Prostate gland (tissue), 2 donors: ENCODE measurements around the gene PRKCSH.

Experiments
- CTCF ChIP-seq, 4 experiments: fragments of 200-600 bp in 2 of 4; fragments of 450-650 bp in 2 of 4; sonication (generic) in 2 of 4; IDR thresholded peaks; 1 replicate in 3 of 4; 2 replicates in 1 of 4; pipeline ENCODE4 v1.5.1; 2016 to 2019; ENCODE audit warnings: antibody characterized with exemption in 4 of 4, mild to moderate bottlenecking in 2 of 4, moderate library complexity in 2 of 4
- POLR2A ChIP-seq: fragments of 450-650 bp; IDR thresholded peaks from one replicate; pipeline ENCODE4 v1.6.1; 2016; ENCODE audit warnings: antibody characterized with exemption, mild to moderate bottlenecking
- POLR2AphosphoS5 ChIP-seq: sonication (generic); formaldehyde crosslinking; IDR thresholded peaks from one replicate; pipeline ENCODE4 v1.6.1; 2017; ENCODE audit warnings: antibody characterized with exemption

GRCh38 chr19:11461453-11461852, 26.0 kb downstream of the PRKCSH start:
- TF ChIP-seq CTCF (IDR thresholded peaks at IDR 0.05) (no peak), POLR2A (no peak), POLR2AphosphoS5 (no peak)
